ENCODE results near the gene KRTAP10-3.

The KRTAP10-3 gene

GRCh38 chr21:44508426-44508710, 50.2 kb downstream of the KRTAP10-3 start:
- no peak overlapping the region for H3K14ac ChIP-seq (ENCODE audit: low read length)
- H3K27ac ChIP-seq (ENCODE audit: low read depth, low read length) = no peak overlapping the region
- no peak overlapping the region for H2BK120ac ChIP-seq (ENCODE audit: insufficient read depth, low read length, poor library complexity)
- no peak overlapping the region for H4K91ac ChIP-seq (ENCODE audit: low read depth, low read length)
- H3K27me3 ChIP-seq (ENCODE audit: insufficient read depth, low read length) = no peaks in the 10 kb centered on the region
- no peak overlapping the region for H4K8ac ChIP-seq (ENCODE audit: low read depth, low read length)
- no peak overlapping the region for H3K4ac ChIP-seq (ENCODE audit: low read depth, low read length)
- no peak for DNase-seq
- peaks cover 3 to 11% of the 10 kb centered on the region in 2 experiments for H3K4me1 ChIP-seq (ENCODE audit: control insufficient read depth in 1 of 2, insufficient read depth in 2 of 2, low read length in 2 of 2)
- no peak overlapping the region for H3K23ac ChIP-seq (ENCODE audit: low read length)
- H3K18ac ChIP-seq (ENCODE audit: low read length) = no peak overlapping the region
- no peak overlapping the region for H2AFZ ChIP-seq (ENCODE audit: insufficient read depth, low read length, poor library complexity)
- H3K79me2 ChIP-seq (ENCODE audit: control insufficient read depth, insufficient read depth, low read length, poor library complexity) = no peaks in the 10 kb centered on the region
- H2BK12ac ChIP-seq (ENCODE audit: low read length) = no peak overlapping the region
- no peaks in the 10 kb centered on the region for H3K36me3 ChIP-seq (ENCODE audit: control insufficient read depth in 1 of 2, insufficient read depth in 2 of 2, low read length in 2 of 2)
- no peak overlapping the region for H2BK5ac ChIP-seq (ENCODE audit: low read depth, low read length, poor library complexity)
- no peaks in the 10 kb centered on the region for H3K9me3 ChIP-seq (ENCODE audit: insufficient read depth, low read depth, low read length)
- H4K12ac ChIP-seq (ENCODE audit: low read depth, low read length) = no peak overlapping the region
- H2AK5ac ChIP-seq (ENCODE audit: low read length) = no peak overlapping the region
- WGBS (ENCODE audit: extremely low coverage, insufficient coverage, insufficient read length) = no CpG with 5 or more reads among the region's 9 CpGs
- H3K4me3 ChIP-seq (ENCODE audit: low read depth, low read length) = no peak overlapping the region
- H3K4me2 ChIP-seq (ENCODE audit: low read length) = no peak overlapping the region
- H3K79me1 ChIP-seq (ENCODE audit: low read length) = no peaks in the 10 kb centered on the region
- no peak overlapping the region for H3K9ac ChIP-seq (ENCODE audit: low read length)
